Fibroblast of the aortic adventitia (primary cell): ENCODE data around the gene CDCA5. TPM values are rescaled to one million over a fixed set of nuclear protein-coding genes. Genes with fewer than 3 reads are reported as not detected.

Source experiments
- DNase-seq: peaks from one replicate; pipeline ENCODE4 v3.0.0-alpha.2; 2010; ENCODE audit warnings: low read depth
- H3K4me3 ChIP-seq: 2 replicates; pipeline ENCODE4 v1.5.1; 2011; ENCODE audit warnings: low read depth, mild to moderate bottlenecking, control low read depth, low read length, moderate library complexity
- total RNA-seq: library from RNA; depleted of rRNA; stranded (reverse); fragments of >200 nt; gene quantifications from 2 replicates; pipeline ENCODE4 v1.2.3, GENCODE V29; 2012; ENCODE audit warnings: low replicate concordance
- TF ChIP-seq, protein P1 (sequence below): IDR thresholded peaks from 2 replicates; pipeline ENCODE4 v1.5.1; 2011; ENCODE audit warnings: mild to moderate bottlenecking, low read length, control low read depth, inconsistent platforms; ENCODE audit not compliant: insufficient read depth

The CDCA5 gene
- total RNA-seq, 1 donor = 19.3 TPM

DNA sequence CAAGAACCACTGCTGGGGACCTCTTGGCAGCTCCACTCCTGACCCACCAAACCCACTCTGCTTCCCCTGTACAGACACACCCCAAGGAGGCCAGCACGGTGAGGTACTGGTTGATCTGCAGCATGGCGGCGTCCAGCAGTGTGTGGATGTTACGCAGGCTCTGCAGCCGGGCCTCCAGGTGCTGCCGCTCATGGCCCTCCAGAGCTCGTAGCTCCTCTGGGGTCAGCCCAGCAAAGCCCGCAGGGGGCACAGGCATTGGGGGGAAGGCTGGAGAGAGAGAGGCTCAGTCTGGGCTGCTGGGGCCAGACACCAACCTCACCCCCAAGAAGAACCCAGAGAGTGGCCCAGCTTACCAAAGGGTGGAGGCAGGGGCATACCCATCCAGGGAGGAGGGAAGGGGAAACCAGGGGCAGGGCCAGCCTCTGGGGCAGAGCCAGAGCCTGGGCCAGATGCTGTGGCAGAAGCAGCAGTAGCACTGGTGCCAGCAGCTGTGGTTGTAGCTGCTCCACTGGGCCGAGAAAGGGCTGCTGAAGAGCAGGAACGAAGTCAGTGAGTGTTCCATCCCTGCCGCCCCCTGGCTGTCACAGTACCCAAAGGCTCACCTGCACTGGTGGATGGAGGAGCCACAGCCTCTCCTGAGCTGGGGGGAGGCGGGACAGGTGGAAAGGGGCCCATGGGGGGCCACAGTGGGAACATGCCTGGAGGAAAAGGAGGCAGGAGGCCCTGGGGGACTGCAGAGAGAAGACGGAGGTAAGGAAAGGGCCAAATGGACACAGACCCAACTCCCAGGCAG is 46.0 kb upstream of the CDCA5 start:
- H3K4me3 ChIP-seq = no peak overlapping the region
- TF ChIP-seq, protein P1, sequence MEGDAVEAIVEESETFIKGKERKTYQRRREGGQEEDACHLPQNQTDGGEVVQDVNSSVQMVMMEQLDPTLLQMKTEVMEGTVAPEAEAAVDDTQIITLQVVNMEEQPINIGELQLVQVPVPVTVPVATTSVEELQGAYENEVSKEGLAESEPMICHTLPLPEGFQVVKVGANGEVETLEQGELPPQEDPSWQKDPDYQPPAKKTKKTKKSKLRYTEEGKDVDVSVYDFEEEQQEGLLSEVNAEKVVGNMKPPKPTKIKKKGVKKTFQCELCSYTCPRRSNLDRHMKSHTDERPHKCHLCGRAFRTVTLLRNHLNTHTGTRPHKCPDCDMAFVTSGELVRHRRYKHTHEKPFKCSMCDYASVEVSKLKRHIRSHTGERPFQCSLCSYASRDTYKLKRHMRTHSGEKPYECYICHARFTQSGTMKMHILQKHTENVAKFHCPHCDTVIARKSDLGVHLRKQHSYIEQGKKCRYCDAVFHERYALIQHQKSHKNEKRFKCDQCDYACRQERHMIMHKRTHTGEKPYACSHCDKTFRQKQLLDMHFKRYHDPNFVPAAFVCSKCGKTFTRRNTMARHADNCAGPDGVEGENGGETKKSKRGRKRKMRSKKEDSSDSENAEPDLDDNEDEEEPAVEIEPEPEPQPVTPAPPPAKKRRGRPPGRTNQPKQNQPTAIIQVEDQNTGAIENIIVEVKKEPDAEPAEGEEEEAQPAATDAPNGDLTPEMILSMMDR = no peak
- no peak for DNase-seq

DNA sequence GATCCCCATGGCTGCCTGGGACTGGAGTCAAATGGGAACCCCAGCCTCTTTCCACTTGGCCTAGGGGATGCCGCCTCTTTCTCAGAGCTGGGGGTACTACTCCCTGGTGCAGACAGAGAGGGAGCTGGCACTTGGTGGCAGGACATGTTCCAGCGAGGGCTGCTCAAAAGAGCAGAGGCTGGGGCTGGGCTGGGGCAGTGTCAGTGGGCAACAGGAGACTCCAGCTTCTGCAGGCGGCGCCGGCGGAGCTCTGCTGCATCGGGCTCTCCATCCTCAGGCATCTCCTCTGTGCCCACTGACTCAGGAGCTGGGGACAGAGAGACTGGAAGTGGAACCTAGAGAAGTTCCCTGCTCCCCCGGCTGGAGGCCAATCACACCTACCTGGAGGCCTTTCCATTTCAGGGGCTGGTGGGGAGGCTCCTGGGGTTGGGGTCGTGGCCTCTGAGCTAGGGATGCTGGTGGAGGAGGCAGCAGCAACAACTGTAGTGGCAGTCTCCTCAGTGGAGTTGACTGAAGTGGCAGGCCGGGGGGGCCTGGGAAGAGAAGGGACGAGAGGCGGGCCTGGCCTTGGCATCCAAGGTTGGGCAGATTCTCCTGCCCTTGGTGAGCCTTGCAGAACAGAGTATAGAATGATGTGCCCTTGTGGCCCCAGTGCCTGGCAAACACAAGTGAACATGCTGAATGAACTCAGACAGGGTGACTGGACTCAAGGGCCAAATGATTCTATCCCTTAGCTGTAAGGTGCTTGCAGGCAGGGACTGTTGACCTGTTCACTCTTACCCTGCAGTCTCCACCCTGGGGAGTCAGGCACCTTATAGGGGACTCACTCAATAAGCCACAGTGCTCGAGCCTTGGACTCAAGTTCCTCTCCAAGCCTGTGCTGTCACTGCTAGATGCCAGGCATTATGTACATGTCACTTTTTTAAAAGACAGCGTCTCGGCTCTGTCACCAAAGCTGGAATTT is 44.6 kb upstream of the CDCA5 start:
- TF ChIP-seq, protein P1 = no peak
- no peak for DNase-seq
- no peak overlapping the region for H3K4me3 ChIP-seq

DNA sequence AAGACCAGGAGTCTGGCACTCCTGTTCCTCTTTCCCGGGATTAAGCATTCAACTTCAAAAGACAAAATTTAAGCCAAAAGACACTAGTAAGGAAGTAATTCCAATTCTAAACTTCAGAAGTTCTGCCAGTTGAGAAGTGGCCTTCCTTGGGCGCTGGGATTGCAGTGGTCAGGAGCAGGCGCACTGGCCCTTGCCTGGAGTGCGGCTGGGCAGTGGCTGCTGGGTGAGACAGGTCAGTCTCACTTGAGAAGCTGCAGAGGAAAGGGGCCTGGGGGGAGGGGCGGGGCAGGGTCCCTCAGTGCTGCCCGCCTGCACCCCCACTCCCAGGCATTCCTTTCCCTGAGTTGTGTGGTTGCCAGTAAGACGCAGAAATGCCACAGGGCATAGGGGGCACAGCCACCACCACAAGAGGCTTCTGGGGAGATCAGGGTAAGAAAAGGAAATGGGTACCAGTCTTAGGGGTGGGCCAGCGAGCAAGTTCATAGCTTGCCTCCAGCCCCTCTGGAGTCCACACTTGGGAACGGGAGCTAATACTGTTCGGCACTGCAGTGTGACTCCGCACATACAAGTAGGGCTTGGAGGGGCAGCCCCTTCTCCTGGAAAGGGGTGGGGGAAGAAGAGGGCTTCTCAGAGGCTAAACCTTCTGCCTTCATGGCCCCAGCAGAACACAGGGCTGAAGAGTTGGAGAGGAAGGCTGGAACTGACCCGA is 43.8 kb upstream of the CDCA5 start:
- H3K4me3 ChIP-seq = no peak overlapping the region
- TF ChIP-seq, protein P1 = no peak
- DNase-seq = no peak

DNA sequence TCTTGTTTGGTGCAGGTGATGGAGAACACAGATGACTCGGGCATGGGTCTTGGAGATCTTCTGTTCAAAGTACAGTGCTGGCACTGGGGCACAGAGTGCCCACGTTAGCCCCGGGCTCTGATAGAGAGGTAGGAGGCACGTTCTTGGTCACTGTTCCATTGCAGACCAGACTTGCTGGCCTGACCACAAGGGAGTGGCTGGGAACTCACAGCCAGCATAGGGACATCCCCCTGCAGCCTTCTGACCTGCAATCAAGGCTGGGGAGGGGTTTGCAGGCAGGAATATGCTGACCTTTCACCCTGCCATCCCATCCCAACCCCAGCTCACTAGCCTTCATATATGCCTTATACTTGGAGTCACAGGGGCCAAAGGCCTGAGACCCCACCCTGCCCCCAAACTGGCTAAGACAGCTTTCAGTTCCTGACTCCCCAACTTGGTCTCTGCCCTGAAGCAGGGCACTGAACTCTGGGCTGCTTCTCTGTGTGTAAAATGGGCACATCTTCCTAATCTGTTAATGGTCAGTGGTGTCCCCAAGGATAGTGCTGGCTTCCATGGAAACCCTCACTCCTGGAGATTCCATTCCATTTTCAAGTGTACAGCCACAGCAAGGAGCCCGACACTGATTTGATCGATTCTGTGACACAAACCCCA is 42.9 kb upstream of the CDCA5 start:
- DNase-seq = no peak
- no peak overlapping the region for H3K4me3 ChIP-seq
- TF ChIP-seq, protein P1 = no peak

DNA sequence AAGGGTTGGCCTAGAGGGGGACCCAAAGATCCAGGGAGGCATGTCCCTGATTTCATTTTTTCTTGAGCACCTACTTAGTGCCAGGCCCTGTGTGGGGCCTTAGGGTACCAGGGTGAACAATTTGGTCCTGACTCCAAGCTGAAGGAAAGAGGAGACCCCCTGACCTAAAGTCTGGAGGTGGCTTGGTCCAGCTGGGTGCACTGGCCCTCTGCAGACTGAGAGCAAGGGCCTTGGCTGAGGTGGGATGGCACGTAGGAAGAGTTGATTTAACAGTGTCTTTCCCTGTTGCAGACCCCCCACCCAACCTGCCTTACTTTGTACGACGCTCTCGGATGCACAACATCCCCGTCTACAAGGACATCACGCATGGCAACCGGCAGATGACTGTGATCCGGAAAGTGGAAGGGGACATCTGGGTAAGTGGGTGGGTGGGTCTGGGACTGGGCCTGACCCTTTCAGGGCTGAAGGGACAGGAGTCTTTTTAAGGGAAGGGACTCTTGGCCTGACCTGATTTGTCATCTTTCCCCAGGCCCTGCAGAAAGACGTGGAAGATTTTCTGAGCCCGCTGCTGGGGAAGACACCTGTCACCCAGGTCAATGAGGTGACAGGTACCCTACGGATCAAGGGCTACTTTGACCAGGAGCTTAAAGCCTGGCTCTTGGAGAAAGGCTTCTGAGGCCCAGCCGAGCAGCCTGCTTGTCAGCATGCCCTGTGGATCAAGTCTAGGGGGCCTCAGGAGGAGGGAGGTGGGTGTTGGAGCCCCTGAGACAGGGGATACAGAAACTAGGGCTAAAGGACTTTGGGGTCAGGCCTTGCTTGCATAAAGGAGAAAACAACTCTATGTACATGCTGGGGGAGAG is 41.6 kb upstream of the CDCA5 start:
- TF ChIP-seq, protein P1 = no peak
- no peak for DNase-seq
- H3K4me3 ChIP-seq = no peak overlapping the region
